Measurements from ENCODE around the gene TNFAIP8L1.

The TNFAIP8L1 gene

DNA sequence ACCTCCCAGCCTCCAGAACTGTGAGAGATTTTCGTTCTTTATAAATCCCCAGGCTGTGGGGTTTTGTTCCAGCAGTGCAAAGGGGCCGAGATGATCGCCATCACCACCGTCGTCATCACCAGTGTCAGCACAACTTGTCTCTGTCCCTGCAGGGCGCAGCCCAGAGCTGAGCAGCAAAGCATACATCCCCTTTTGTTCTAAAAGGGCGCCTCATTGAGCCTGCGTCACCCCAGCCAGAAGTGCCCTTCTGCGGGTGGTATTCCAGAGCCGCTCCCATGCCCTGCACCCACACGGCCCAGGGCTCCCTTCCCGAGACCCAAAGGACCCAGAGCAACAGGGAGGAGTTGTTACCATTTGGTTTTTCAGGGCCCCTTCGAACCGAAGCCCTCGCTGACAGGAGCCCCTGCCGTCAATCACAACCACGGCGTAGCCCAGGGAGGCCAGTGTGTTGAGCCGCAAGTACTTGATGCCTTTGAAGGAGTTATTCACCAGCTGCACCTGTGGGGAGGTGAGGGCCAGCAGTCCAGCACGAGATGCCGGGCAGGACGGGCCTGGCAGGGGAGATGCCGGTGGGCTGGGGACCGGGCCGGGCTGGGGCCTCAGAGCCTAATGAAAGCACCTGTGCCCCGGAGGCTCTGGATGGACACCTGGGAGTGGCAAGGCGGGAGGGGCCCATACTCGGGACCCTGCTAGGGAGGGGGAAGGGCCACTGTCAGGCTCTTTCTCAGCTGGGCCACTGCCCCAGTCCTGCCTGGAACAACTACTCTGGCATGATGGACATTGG is 45.2 kb downstream of the TNFAIP8L1 start:
- DNase-seq (ENCODE audit: low spot score) = no peak
- in situ Hi-C loops (cut with MboI; ENCODE audit: low sequenced_read_pairs, unreplicated experiment) = no loop called here
- TF ChIP-seq, protein P1, sequence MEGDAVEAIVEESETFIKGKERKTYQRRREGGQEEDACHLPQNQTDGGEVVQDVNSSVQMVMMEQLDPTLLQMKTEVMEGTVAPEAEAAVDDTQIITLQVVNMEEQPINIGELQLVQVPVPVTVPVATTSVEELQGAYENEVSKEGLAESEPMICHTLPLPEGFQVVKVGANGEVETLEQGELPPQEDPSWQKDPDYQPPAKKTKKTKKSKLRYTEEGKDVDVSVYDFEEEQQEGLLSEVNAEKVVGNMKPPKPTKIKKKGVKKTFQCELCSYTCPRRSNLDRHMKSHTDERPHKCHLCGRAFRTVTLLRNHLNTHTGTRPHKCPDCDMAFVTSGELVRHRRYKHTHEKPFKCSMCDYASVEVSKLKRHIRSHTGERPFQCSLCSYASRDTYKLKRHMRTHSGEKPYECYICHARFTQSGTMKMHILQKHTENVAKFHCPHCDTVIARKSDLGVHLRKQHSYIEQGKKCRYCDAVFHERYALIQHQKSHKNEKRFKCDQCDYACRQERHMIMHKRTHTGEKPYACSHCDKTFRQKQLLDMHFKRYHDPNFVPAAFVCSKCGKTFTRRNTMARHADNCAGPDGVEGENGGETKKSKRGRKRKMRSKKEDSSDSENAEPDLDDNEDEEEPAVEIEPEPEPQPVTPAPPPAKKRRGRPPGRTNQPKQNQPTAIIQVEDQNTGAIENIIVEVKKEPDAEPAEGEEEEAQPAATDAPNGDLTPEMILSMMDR (IDR thresholded peaks at IDR 0.05; ENCODE audit: borderline replicate concordance, control extremely low read depth, extremely low read depth, insufficient read depth, missing control alignments) = no peak

DNA sequence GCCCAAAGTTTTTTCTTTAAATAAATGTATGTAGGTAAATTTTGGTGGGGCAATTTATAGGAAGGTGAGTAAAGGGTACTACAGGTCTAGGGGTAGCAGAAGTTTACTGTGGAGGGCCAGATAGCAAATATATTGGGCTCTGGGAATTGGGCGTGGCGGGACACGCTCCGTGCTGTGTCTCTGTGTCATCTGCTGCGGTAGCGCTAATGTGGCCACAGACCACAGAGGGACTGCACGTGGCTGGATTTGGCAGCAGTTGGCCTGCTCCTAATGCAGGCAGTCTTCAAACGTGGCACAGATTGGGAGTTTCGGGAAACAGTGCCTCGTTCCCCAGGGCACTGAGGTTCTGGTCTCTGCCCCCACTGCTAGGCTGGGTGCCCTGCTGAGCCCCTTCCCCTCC is 47.4 kb downstream of the TNFAIP8L1 start:
- in situ Hi-C loops (cut with MboI; ENCODE audit: low sequenced_read_pairs, unreplicated experiment) = no loop called here
- DNase-seq (ENCODE audit: low spot score) = no peak
- TF ChIP-seq, protein P1 (IDR thresholded peaks at IDR 0.05; ENCODE audit: borderline replicate concordance, control extremely low read depth, extremely low read depth, insufficient read depth, missing control alignments) = no peak

DNA sequence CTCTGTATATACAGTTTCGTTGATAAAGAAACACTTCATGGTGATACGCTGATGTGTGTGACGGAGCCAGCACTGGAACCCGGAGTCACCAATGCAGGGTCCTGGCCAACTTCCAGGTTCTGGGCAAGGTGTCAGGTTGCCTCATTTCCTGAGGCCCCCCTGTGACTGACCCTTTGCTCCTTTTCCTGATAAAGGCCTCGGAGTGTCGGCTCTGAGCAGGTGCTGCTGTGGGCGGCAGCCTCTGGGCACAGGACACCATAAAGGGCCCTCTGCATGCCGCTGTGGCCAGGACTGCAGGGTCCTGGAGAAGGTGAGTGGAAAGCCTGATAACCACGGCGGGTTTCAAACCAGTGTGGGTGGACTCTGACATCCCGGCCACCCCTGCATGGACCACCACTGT is 48.1 kb downstream of the TNFAIP8L1 start:
- TF ChIP-seq, protein P1 (IDR thresholded peaks at IDR 0.05; ENCODE audit: borderline replicate concordance, control extremely low read depth, extremely low read depth, insufficient read depth, missing control alignments) = no peak
- in situ Hi-C loops (cut with MboI; ENCODE audit: low sequenced_read_pairs, unreplicated experiment) = no loop called here
- DNase-seq (ENCODE audit: low spot score) = no peak

DNA sequence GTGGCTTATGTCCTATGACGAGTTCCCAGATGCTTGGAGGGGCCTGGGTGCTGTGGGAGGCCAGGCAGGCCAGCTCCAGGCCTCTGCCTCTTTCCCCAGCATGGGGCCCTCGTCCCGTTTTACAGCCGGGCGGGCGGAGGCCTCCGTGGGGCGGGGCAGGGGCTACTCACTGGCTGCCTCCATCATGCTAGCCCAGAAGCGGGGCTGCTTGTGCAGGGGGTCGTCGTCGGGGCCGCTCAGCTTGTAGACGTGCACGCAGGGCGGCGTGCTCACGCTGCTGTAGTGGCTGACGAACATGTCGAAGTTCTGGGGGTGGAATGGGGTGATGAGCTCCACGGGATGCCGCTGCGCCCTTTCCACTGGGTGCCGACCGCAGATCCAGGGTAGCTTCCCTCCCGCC is 49.3 kb downstream of the TNFAIP8L1 start:
- in situ Hi-C loops (cut with MboI; ENCODE audit: low sequenced_read_pairs, unreplicated experiment) = no loop called here
- TF ChIP-seq, protein P1 (IDR thresholded peaks at IDR 0.05; ENCODE audit: borderline replicate concordance, control extremely low read depth, extremely low read depth, insufficient read depth, missing control alignments) = no peak
- no peak for DNase-seq (ENCODE audit: low spot score)

DNA sequence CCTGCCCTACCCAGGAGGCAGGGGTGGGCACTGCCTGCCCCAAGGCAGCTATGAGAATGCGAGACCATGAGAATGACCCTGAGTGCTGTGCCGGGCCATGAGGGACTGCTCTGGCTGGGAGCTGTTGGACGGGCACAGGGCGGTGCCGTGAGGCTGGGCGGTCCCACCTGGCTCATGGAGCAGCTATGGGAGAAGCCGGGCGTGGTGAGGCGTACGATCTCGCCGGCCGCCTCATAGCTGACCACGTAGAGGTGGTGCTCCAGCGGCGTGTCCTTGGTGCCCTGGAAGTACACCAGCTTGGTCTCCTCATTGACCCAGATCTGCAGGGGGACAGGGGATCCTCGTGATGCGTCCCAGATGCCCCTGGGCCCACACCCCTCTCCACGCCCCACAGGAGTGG is 50.1 kb downstream of the TNFAIP8L1 start:
- TF ChIP-seq, protein P1 (IDR thresholded peaks at IDR 0.05; ENCODE audit: borderline replicate concordance, control extremely low read depth, extremely low read depth, insufficient read depth, missing control alignments) = no peak
- in situ Hi-C loops (cut with MboI; ENCODE audit: low sequenced_read_pairs, unreplicated experiment) = no loop called here
- no peak for DNase-seq (ENCODE audit: low spot score)

DNA sequence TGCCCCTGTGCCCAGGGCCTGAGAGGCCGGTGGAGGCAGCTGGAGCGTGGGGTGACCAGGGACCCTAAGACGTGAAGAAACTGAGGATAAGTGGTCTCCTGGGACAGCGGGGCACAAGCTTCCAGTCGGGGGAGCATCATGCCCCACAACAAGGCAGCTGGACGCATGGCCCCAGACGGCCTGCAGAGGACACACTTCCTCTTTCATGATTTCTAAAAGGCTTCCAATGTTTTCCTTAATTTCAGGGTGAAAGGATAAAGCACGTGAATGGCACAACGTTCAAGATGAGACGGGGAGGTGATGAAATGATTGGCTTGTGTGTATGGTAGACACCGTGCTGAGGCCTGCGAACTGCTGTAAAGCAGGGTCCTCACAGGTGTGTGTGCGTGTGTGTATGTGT is 51.0 kb downstream of the TNFAIP8L1 start:
- TF ChIP-seq, protein P1 (IDR thresholded peaks at IDR 0.05; ENCODE audit: borderline replicate concordance, control extremely low read depth, extremely low read depth, insufficient read depth, missing control alignments) = no peak
- in situ Hi-C loops (cut with MboI; ENCODE audit: low sequenced_read_pairs, unreplicated experiment) = no loop called here
- DNase-seq (ENCODE audit: low spot score) = no peak

Data from GM13976 (cell line).